T-cell (primary cell): Measurements from ENCODE around the gene PSAT1. TPM values are rescaled to one million over a fixed set of nuclear protein-coding genes. Genes with fewer than 3 reads are reported as not detected.

ENCODE experiments used
- ATAC-seq, 4 experiments: fragments of 200-7000 bp in 3 of 4; fragments of 150-1000 bp in 1 of 4; cut with Tn5 transposase; replicated peaks in 1 of 4; 1 replicate in 3 of 4; 2 replicates in 1 of 4; pipeline ENCODE4 v1.10.0; 2021; ENCODE audit warnings: moderate library complexity in 3 of 4, mild to moderate bottlenecking in 2 of 4, moderate number of reproducible peaks in 1 of 4
- CTCF ChIA-PET, 2 donors: fragments of 300-600 bp; sonication (Branson Sonifier 250); formaldehyde crosslinking; loops; one replicate each; lab custom pipeline; 2022; ENCODE audit warnings: antibody characterized with exemption in 2 of 2; lab: Charles Lee
- POLR2A ChIA-PET, 2 donors: fragments of 300-600 bp; sonication (Branson Sonifier 250); formaldehyde crosslinking; loops; one replicate each; lab custom pipeline; 2022; ENCODE audit warnings: antibody characterized with exemption in 2 of 2; lab: Charles Lee
- DNase-seq, 35 experiments: peaks; one replicate each; pipeline versions ENCODE4 v3.0.0 to v3.0.0-alpha.2; 2013 to 2023
- H3K27ac ChIP-seq: one replicate; pipeline ENCODE4 v1.5.1; 2013; ENCODE audit warnings: low read length
- H3K27me3 ChIP-seq, 2 experiments: replicated peaks in 1 of 2; 1 replicate in 1 of 2; 2 replicates in 1 of 2; pipeline versions ENCODE4 v1.6.1 to v1.7.0; 2013; ENCODE audit warnings: low read length in 1 of 2, mixed read lengths in 1 of 2; ENCODE audit not compliant: control insufficient read depth in 2 of 2, insufficient read depth in 2 of 2; ENCODE audit errors: extremely low read depth in 1 of 2
- H3K36me3 ChIP-seq, 2 donors: 1 replicate in 1 of 2; 2 replicates in 1 of 2; pipeline versions ENCODE4 v1.6.1 to v1.7.0; 2013; ENCODE audit warnings: low read length in 1 of 2; ENCODE audit not compliant: control insufficient read depth in 2 of 2, insufficient read depth in 1 of 2; ENCODE audit errors: extremely low read depth in 1 of 2
- H3K4me1 ChIP-seq, 2 experiments: 1 replicate in 1 of 2; 2 replicates in 1 of 2; pipeline versions ENCODE4 v1.6.1 to v1.7.0; 2013; ENCODE audit warnings: low read length in 2 of 2, mixed read lengths in 1 of 2; ENCODE audit not compliant: insufficient read depth in 2 of 2, control insufficient read depth in 1 of 2; ENCODE audit errors: extremely low read depth in 1 of 2
- H3K4me3 ChIP-seq, 2 donors: 1 replicate in 1 of 2; 2 replicates in 1 of 2; pipeline versions ENCODE4 v1.5.1 to v1.7.0; 2013; ENCODE audit warnings: mild to moderate bottlenecking in 2 of 2, low read length in 1 of 2, moderate library complexity in 1 of 2; ENCODE audit not compliant: control insufficient read depth in 1 of 2; ENCODE audit errors: extremely low read depth in 1 of 2
- H3K9me3 ChIP-seq: 2 replicates; pipeline ENCODE4 v1.7.0; 2013
- H3K27ac Mint-ChIP-seq, 2 donors: one replicate each; pipeline ENCODE4 v1.8.0; 2020 to 2021; ENCODE audit warnings: mild to moderate bottlenecking in 2 of 2, mixed read lengths in 2 of 2
- H3K27me3 Mint-ChIP-seq, 2 donors: one replicate each; pipeline ENCODE4 v1.8.0; 2021 to 2022; ENCODE audit warnings: mixed read lengths in 2 of 2
- H3K36me3 Mint-ChIP-seq: one replicate; pipeline ENCODE4 v1.8.0; 2021; ENCODE audit warnings: mixed read lengths
- H3K4me1 Mint-ChIP-seq, 3 donors: one replicate each; pipeline ENCODE4 v1.8.0; 2020 to 2022; ENCODE audit warnings: mixed read lengths in 3 of 3, mild to moderate bottlenecking in 1 of 3
- H3K4me3 Mint-ChIP-seq, 3 donors: one replicate each; pipeline ENCODE4 v1.8.0; 2020 to 2022; ENCODE audit warnings: mild to moderate bottlenecking in 3 of 3, mixed read lengths in 3 of 3, moderate library complexity in 3 of 3
- H3K9me3 Mint-ChIP-seq, 3 donors: one replicate each; pipeline ENCODE4 v1.8.0; 2020 to 2022; ENCODE audit warnings: mixed read lengths in 3 of 3
- WGBS: methylation state at CpG from one replicate; pipeline ENCODE4 v1.1.5; 2013; ENCODE audit warnings: missing lambda C conversion rate; ENCODE audit not compliant: insufficient coverage; 5-methylcytosine and 5-hydroxymethylcytosine counted together
- total RNA-seq, 35 experiments: library from RNA in 6 of 35; stranded (reverse) in 6 of 35; fragments of 120-200 nt in 1 of 35; gene quantifications; one replicate each; pipeline versions ENCODE4 v1.2.1 to v1.2.4 and lab custom pipeline; 2013 to 2026

PSAT1 gene
- total RNA-seq, 5 donors from 2014 or later (not counting 1 experiment from before 2014, with no cell fraction given) = 2.0 to 37.3 (median 24.9) TPM

DNA sequence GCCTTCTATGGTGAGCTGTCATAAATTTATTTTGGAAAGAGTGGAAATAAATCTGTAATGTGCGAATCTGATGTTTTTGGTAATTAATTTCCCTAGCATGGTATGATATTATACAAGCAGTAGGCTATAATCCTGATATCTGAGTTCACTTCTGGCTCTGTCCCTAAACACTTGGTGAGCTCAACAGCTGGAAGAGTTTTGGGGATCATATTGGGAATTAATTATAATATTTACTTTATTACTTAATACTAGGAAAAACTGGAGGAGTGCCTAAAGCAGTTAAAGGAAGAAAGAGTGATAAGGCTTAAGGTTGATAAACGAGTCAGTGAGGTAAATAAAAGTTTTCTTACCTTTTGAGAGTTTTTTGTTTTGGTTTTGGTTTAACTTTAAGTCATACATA is 34.3 kb upstream of the PSAT1 start:
- Histone ChIP-seq H3K36me3 (peaks cover 0 to 37% of the 10 kb centered on the region in 2 donors), H3K4me3 (no peak overlapping the region), H3K27ac (no peak overlapping the region), H3K9me3 (no peaks in the 10 kb centered on the region), H3K27me3 (no peaks in the 10 kb centered on the region), H3K4me1 (no peaks in the 10 kb centered on the region)
- Mint-ChIP-seq H3K4me1 (no peaks in the 10 kb centered on the region), H3K9me3 (no peaks in the 10 kb centered on the region), H3K27me3 (no peaks in the 10 kb centered on the region), H3K27ac (no peak overlapping the region), H3K4me3 (no peak overlapping the region), H3K36me3 (peaks cover 29% of the 10 kb centered on the region)
- no peak for DNase-seq
- WGBS = no CpG with 5 or more reads among the region's 2 CpGs
- POLR2A ChIA-PET = no interaction called here
- no peak for ATAC-seq
- CTCF ChIA-PET = interaction anchor here (0.6 to 1.4 kb wide), 2 partner anchors 107 kb away, joined by 3 read pairs; no protein-coding TSS in a partner anchor

DNA sequence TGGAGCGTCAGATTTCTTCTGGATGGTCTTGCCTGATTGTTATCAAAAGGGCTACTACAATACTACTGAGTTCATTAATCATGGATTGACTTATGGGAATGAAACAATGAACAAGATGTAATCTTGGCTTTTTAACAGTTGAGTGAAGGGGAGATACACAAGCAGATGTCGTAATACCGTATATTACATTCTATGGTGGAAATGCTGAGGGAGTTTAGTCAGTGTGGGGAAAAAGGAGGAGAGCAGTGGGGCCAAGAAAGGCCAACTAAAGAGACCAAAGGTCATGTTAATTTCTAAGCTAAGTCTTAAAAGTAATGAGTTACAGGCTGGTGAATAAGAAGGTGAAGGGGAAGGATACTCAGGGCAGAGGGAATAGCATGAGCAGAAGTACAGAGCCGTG is 29.0 kb upstream of the PSAT1 start:
- Histone ChIP-seq H3K36me3 (peaks cover 0 to 42% of the 10 kb centered on the region in 2 donors), H3K27ac (no peak overlapping the region), H3K27me3 (no peaks in the 10 kb centered on the region), H3K4me3 (no peak overlapping the region), H3K4me1 (no peaks in the 10 kb centered on the region), H3K9me3 (no peaks in the 10 kb centered on the region)
- POLR2A ChIA-PET = no interaction called here
- Mint-ChIP-seq H3K4me3 (no peak overlapping the region), H3K36me3 (peaks cover 55% of the 10 kb centered on the region), H3K9me3 (no peaks in the 10 kb centered on the region), H3K4me1 (no peaks in the 10 kb centered on the region), H3K27me3 (no peaks in the 10 kb centered on the region), H3K27ac (no peak overlapping the region)
- WGBS = 100% methylated on average over 3 of the region's 4 CpGs
- DNase-seq (no peak), ATAC-seq (no peak)
- CTCF ChIA-PET = interaction anchor here in 1 of 2 donors (1.0 kb wide), 1 partner anchor 10 kb away, joined by 4 read pairs; no protein-coding TSS in a partner anchor

GRCh38 chr9:78269784-78270183 is 27.1 kb upstream of the PSAT1 start:
- POLR2A ChIA-PET = no interaction called here
- ATAC-seq = no peak
- Histone ChIP-seq H3K27ac (no peak overlapping the region), H3K36me3 (peaks cover 0 to 44% of the 10 kb centered on the region in 2 donors), H3K4me3 (no peak overlapping the region), H3K4me1 (no peaks in the 10 kb centered on the region), H3K27me3 (no peaks in the 10 kb centered on the region), H3K9me3 (no peaks in the 10 kb centered on the region)
- H3K27me3 Mint-ChIP-seq = no peaks in the 10 kb centered on the region
- CTCF ChIA-PET = no interaction called here
- no peaks in the 10 kb centered on the region for H3K4me1 Mint-ChIP-seq
- no peak overlapping the region for H3K4me3 Mint-ChIP-seq
- no peaks in the 10 kb centered on the region for H3K9me3 Mint-ChIP-seq
- no peak for DNase-seq
- H3K36me3 Mint-ChIP-seq = peaks cover 56% of the 10 kb centered on the region
- no peak overlapping the region for H3K27ac Mint-ChIP-seq

GRCh38 chr9:78272307-78272706 is 24.6 kb upstream of the PSAT1 start:
- H3K4me3 ChIP-seq = no peak overlapping the region
- Mint-ChIP-seq H3K4me3 (no peak overlapping the region), H3K27ac (no peak overlapping the region), H3K36me3 (peaks cover 35% of the 10 kb centered on the region), H3K9me3 (no peaks in the 10 kb centered on the region), H3K4me1 (no peaks in the 10 kb centered on the region), H3K27me3 (no peaks in the 10 kb centered on the region)
- ATAC-seq (no peak), DNase-seq (no peak)
- no peaks in the 10 kb centered on the region for H3K4me1 ChIP-seq
- no peak overlapping the region for H3K27ac ChIP-seq
- H3K27me3 ChIP-seq = no peaks in the 10 kb centered on the region
- ChIA-PET POLR2A (no interaction called here), CTCF (interaction anchor here in 1 of 2 donors (0.6 kb wide), 1 partner anchor 1955 kb away, joined by 12 read pairs; no protein-coding TSS in a partner anchor)
- H3K9me3 ChIP-seq = no peaks in the 10 kb centered on the region
- H3K36me3 ChIP-seq = peaks cover 0 to 24% of the 10 kb centered on the region in 2 donors

- ChIA-PET POLR2A (interaction anchor here in 1 of 2 donors (0.5 kb wide), 1 partner anchor 1124 kb away, joined by 5 read pairs; no protein-coding TSS in a partner anchor), CTCF (no interaction called here)
- Mint-ChIP-seq H3K27ac (no peak overlapping the region), H3K36me3 (peaks cover 26% of the 10 kb centered on the region), H3K4me3 (no peak overlapping the region), H3K4me1 (peaks cover 2 to 7% (median 5%) of the 10 kb centered on the region in 3 donors), H3K9me3 (no peaks in the 10 kb centered on the region), H3K27me3 (no peaks in the 10 kb centered on the region)
- H3K36me3 ChIP-seq = peaks cover 0 to 12% of the 10 kb centered on the region in 2 donors
- H3K9me3 ChIP-seq = no peaks in the 10 kb centered on the region
- peaks cover 0 to 3% of the 10 kb centered on the region in 2 experiments for H3K4me1 ChIP-seq
- no peak for DNase-seq
- H3K4me3 ChIP-seq = no peak overlapping the region
- no peak for ATAC-seq
- H3K27me3 ChIP-seq = no peaks in the 10 kb centered on the region
- 100% methylated on average over 3 of the region's 3 CpGs for WGBS
- no peak overlapping the region for H3K27ac ChIP-seq
Measured at GRCh38 chr9:78273761-78274160, 23.2 kb upstream of the PSAT1 start.

DNA sequence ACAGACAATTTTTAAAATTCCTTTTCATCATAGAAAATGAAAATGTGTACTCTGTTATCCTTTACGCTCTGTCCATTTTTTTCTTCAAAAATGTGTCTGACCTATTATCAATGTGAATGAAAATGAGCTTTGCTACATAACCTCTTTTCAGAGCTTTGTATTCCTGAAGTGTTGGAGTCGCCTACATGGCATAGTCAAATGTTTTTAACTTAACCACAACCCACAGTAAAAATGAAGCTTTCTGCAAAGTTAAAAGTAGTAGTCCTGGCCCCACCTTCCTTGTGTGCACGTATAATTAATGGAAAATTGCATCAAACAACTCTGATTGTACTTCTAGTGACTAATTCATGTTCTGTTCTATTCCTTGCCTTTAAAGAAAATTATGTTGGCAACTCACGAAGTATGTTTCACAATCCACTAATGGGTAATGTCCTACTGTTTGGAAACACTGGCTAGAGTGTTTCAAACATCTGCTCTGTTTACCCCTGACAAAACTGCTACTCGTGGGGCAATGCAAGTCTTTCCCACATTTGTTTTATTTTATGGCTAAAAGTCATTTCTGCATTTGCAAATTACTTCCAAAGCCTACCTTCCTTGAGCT is 18.6 kb upstream of the PSAT1 start:
- Mint-ChIP-seq H3K36me3 (no peaks in the 10 kb centered on the region), H3K27ac (no peak overlapping the region), H3K4me1 (peaks cover 2 to 7% (median 5%) of the 10 kb centered on the region in 3 donors), H3K4me3 (no peak overlapping the region), H3K27me3 (no peaks in the 10 kb centered on the region), H3K9me3 (no peaks in the 10 kb centered on the region)
- ChIA-PET POLR2A (interaction anchor here in 1 of 2 donors (0.6 kb wide), 1 partner anchor 10 kb away, joined by 3 read pairs; no protein-coding TSS in a partner anchor), CTCF (no interaction called here)
- H3K36me3 ChIP-seq = peaks cover 0 to 2% of the 10 kb centered on the region in 2 donors
- no CpG with 5 or more reads among the region's 5 CpGs for WGBS
- H3K27me3 ChIP-seq = no peaks in the 10 kb centered on the region
- DNase-seq = no peak
- H3K9me3 ChIP-seq = no peaks in the 10 kb centered on the region
- H3K27ac ChIP-seq = no peak overlapping the region
- ATAC-seq = no peak
- no peak overlapping the region for H3K4me3 ChIP-seq
- H3K4me1 ChIP-seq = peaks cover 0 to 3% of the 10 kb centered on the region in 2 experiments
